ENCODE results near the gene RABGAP1L.

Gene RABGAP1L

DNA sequence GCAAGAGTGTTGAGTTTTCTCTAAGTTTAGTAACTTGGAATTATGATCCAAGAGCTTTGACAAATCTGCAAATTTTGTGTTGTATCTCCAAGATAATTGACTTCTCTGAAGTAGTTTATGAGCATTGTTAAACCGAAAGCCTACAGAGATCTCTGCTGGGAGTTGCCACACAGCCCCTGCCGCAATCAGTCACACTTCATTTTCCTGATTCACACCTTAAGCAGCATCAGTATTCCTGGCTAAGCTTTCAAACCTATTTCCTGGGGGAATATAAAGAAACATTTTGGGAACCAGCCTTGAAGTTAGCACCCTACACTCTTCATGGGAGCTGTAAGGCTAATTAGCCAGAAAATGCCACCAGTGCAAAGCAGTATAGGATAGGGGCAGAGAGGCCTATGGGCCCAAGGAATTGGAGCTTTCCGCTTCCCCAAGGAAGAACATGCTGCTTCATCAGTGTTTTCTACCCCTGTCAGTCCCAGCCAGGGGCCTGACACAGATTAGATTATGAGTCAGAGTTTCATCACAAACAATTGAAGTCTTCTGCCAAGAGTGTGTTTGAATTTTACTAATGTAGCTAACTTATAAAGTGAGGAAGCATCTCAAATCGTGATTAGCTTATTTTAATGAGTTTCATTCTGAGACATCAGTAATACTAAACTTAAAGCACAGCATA, 817.3 kb downstream of the RABGAP1L start:
- Mint-ChIP-seq H3K4me1 (no peaks in the 10 kb centered on the region), H3K4me3 (no peak overlapping the region), H3K36me3 (ENCODE audit: low read depth) (no peaks in the 10 kb centered on the region), H3K27ac (no peak overlapping the region), H3K9me3 (no peaks in the 10 kb centered on the region), H3K27me3 (ENCODE audit: low read depth) (no peaks in the 10 kb centered on the region)
- TF ChIP-seq, protein P1, sequence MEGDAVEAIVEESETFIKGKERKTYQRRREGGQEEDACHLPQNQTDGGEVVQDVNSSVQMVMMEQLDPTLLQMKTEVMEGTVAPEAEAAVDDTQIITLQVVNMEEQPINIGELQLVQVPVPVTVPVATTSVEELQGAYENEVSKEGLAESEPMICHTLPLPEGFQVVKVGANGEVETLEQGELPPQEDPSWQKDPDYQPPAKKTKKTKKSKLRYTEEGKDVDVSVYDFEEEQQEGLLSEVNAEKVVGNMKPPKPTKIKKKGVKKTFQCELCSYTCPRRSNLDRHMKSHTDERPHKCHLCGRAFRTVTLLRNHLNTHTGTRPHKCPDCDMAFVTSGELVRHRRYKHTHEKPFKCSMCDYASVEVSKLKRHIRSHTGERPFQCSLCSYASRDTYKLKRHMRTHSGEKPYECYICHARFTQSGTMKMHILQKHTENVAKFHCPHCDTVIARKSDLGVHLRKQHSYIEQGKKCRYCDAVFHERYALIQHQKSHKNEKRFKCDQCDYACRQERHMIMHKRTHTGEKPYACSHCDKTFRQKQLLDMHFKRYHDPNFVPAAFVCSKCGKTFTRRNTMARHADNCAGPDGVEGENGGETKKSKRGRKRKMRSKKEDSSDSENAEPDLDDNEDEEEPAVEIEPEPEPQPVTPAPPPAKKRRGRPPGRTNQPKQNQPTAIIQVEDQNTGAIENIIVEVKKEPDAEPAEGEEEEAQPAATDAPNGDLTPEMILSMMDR (IDR thresholded peaks at IDR 0.05; ENCODE audit: unreplicated experiment in 3 of 3) = no peak

DNA sequence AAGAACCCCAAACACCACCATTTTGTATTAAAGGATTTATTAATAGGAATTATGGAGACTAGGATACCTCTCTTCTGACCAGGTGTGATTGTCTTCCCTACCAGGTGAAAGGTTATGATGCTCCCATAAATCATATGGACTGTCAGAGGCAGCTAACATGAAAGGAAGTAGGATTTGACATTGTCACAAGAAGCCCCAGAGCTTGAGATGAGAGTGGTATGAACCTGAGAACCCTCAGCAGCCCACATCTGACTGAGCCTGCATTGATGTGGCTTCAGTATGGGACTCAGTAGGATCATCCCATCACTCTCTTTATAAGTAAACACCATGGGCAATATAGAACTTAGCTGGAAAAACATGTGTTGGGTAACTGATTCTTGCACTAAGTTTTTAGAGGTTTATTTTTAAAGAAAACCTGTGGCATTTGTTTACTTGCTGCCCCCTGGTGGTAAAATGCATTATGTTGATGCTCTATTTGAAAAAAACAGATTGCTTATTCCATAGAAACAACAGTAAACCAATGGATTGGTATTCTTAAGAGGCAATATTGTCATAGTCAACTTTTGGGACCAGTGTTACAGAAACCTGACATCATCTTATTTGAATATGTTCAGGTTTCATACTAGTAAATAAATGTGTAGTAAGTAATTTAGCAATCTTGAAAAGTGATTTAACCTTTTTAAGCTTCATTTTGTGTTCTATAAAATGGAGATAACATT, 823.8 kb downstream of the RABGAP1L start:
- H3K36me3 Mint-ChIP-seq (ENCODE audit: low read depth) = peaks cover 3% of the 10 kb centered on the region
- H3K27ac Mint-ChIP-seq = no peak overlapping the region
- H3K27me3 Mint-ChIP-seq (ENCODE audit: low read depth) = no peaks in the 10 kb centered on the region
- no peaks in the 10 kb centered on the region for H3K9me3 Mint-ChIP-seq
- TF ChIP-seq, protein P1 (IDR thresholded peaks at IDR 0.05; ENCODE audit: unreplicated experiment in 3 of 3) = peak; percentile 53 to 72 (median 66)
- no peaks in the 10 kb centered on the region for H3K4me1 Mint-ChIP-seq
- H3K4me3 Mint-ChIP-seq = no peak overlapping the region

GRCh38 chr1:174984952-174985351, 825.6 kb downstream of the RABGAP1L start:
- Mint-ChIP-seq H3K36me3 (ENCODE audit: low read depth) (peaks cover 3% of the 10 kb centered on the region), H3K4me3 (no peak overlapping the region), H3K27me3 (ENCODE audit: low read depth) (no peaks in the 10 kb centered on the region), H3K4me1 (peaks cover 8% of the 10 kb centered on the region), H3K9me3 (no peaks in the 10 kb centered on the region), H3K27ac (no peak overlapping the region)
- TF ChIP-seq, protein P1 (IDR thresholded peaks at IDR 0.05; ENCODE audit: unreplicated experiment in 3 of 3) = no peak

DNA sequence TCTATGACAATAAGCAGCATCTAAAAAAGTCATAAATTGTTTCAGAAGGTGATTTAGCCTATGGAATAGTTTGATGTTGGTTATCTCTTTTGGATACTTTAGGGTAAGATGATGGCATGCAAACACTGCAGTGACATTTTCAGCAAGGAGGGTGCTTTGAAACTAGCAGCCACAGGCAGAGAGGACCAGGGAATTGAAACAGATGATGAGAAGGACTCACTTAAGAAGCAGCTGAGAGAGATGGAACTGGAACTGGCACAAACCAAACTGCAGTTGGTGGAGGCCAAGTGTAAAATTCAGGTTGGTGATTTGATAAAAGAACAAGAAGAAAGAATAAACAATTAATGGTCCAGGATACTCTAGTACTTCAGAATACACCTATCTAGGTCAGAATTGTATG, 829.2 kb downstream of the RABGAP1L start:
- Mint-ChIP-seq H3K36me3 (ENCODE audit: low read depth) (no peaks in the 10 kb centered on the region), H3K27ac (no peak overlapping the region), H3K27me3 (ENCODE audit: low read depth) (no peaks in the 10 kb centered on the region)

GRCh38 chr1:174988986-174989385, 829.7 kb downstream of the RABGAP1L start:
- H3K36me3 Mint-ChIP-seq (ENCODE audit: low read depth) = no peaks in the 10 kb centered on the region
- no peaks in the 10 kb centered on the region for H3K9me3 Mint-ChIP-seq
- H3K4me3 Mint-ChIP-seq = no peak overlapping the region
- H3K4me1 Mint-ChIP-seq = peaks cover 8% of the 10 kb centered on the region
- peak overlapping the region in 1 of 3 experiments; percentile 57 for H3K27ac Mint-ChIP-seq
- TF ChIP-seq, protein P1 (IDR thresholded peaks at IDR 0.05; ENCODE audit: unreplicated experiment in 3 of 3) = no peak
- no peaks in the 10 kb centered on the region for H3K27me3 Mint-ChIP-seq (ENCODE audit: low read depth)

More for the DNA sequence above, 829.2 kb downstream of the RABGAP1L start:
- Mint-ChIP-seq H3K9me3 (no peaks in the 10 kb centered on the region), H3K4me1 (peaks cover 8% of the 10 kb centered on the region), H3K4me3 (no peak overlapping the region)
- TF ChIP-seq, protein P1 (IDR thresholded peaks at IDR 0.05; ENCODE audit: unreplicated experiment in 3 of 3) = no peak
